Measurements from ENCODE around the gene TTC7B.

DNA sequence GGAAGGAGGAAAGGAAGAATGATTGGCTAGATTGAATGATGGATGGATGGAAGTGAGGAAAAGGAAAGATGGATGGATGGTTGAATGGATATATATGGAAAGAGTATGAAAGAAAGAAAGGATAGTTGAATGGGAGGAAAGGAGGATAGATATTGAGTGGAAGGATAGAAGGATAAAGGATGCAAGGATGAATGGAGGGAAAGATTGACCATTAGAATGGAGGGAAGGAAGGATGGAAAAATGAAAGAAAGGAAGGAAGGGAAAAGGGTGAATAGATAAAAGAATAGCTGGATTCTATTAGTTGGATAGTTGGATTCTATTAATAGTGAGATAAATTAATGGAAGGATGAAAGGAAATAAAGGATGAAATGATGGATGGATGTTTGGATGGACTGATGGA, 313.5 kb downstream of the TTC7B start:
- TF ChIP-seq, protein P1, sequence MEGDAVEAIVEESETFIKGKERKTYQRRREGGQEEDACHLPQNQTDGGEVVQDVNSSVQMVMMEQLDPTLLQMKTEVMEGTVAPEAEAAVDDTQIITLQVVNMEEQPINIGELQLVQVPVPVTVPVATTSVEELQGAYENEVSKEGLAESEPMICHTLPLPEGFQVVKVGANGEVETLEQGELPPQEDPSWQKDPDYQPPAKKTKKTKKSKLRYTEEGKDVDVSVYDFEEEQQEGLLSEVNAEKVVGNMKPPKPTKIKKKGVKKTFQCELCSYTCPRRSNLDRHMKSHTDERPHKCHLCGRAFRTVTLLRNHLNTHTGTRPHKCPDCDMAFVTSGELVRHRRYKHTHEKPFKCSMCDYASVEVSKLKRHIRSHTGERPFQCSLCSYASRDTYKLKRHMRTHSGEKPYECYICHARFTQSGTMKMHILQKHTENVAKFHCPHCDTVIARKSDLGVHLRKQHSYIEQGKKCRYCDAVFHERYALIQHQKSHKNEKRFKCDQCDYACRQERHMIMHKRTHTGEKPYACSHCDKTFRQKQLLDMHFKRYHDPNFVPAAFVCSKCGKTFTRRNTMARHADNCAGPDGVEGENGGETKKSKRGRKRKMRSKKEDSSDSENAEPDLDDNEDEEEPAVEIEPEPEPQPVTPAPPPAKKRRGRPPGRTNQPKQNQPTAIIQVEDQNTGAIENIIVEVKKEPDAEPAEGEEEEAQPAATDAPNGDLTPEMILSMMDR (IDR thresholded peaks at IDR 0.05; ENCODE audit: extremely low read depth in 1 of 2, insufficient read depth in 1 of 2, low read depth in 1 of 2, low read length in 2 of 2) = no peak
- TF ChIP-seq POLR2AphosphoS5 (IDR thresholded peaks at IDR 0.05; ENCODE audit: insufficient read depth, low read depth, low read length) (no peak), POLR2A (IDR thresholded peaks at IDR 0.05; ENCODE audit: low read depth, low read length) (no peak), EZH2 (IDR thresholded peaks at IDR 0.05; ENCODE audit: borderline replicate concordance, low read depth, low read length, severe bottlenecking) (no peak), MAX (IDR thresholded peaks at IDR 0.05; ENCODE audit: insufficient read depth, insufficient read length) (no peak), MYC (IDR thresholded peaks at IDR 0.05; ENCODE audit: low read depth, low read length) (no peak)

All from endothelial cell of umbilical vein (primary cell).